HepG2 (cell line): ENCODE data around the gene RNF213. TPM values are rescaled to one million over a fixed set of nuclear protein-coding genes. Genes with fewer than 3 reads are reported as not detected.

Source experiments
- IRF2 ChIP-seq: IDR thresholded peaks from 2 replicates; pipeline ENCODE4 v1.6.1; 2018; ENCODE audit warnings: missing genetic modification reagents, missing compliant biosample characterization
- MTA3 ChIP-seq: sonication (generic); formaldehyde crosslinking; IDR thresholded peaks from 2 replicates; pipeline ENCODE4 v1.4.0; 2020; ENCODE audit warnings: missing genetic modification reagents
- PATZ1 ChIP-seq: sonication (generic); formaldehyde crosslinking; IDR thresholded peaks from 2 replicates; pipeline ENCODE4 v1.4.0; 2020; ENCODE audit warnings: missing genetic modification reagents
- SMARCE1 ChIP-seq: fragments of 450-650 bp; IDR thresholded peaks from 2 replicates; pipeline ENCODE4 v1.6.1; 2017; ENCODE audit warnings: borderline replicate concordance
- ZNF407 ChIP-seq: sonication (generic); formaldehyde crosslinking; IDR thresholded peaks from one replicate; pipeline ENCODE4 v1.5.1; 2020; ENCODE audit warnings: mild to moderate bottlenecking, missing genetic modification reagents; ENCODE audit errors: not compliant biosample characterization
- ZNF547 ChIP-seq: sonication (generic); formaldehyde crosslinking; IDR thresholded peaks from 2 replicates; pipeline ENCODE4 v1.5.1; 2020; ENCODE audit warnings: mild to moderate bottlenecking, missing genetic modification reagents
- ZNF839 ChIP-seq: sonication (generic); formaldehyde crosslinking; IDR thresholded peaks from 2 replicates; pipeline ENCODE4 v1.4.0; 2020; ENCODE audit warnings: missing genetic modification reagents, mild to moderate bottlenecking, borderline replicate concordance
- polyA plus RNA-seq, 8 experiments: library from polyadenylated mRNA; depleted of rRNA in 3 of 8; stranded (reverse) in 7 of 8; unstranded in 1 of 8; fragments of >200 nt; fragmentation: Illumina TruSeq in 4 of 8; extraction: Trizol in 4 of 8; gene quantifications; 2 replicates each; pipeline versions ENCODE4 v1.2.1 to v1.2.3, GENCODE V29; 2011 to 2016; ENCODE audit warnings: low read depth in 4 of 8, missing spikeins in 1 of 8, mixed read lengths in 1 of 8; ENCODE audit not compliant: insufficient read depth in 1 of 8
- total RNA-seq, 5 experiments: library from RNA; depleted of rRNA; stranded (reverse); fragments of >200 nt; fragmentation: Illumina TruSeq; extraction: Trizol; gene quantifications; 2 replicates each; pipeline ENCODE4 v1.2.3, GENCODE V29; 2016; ENCODE audit warnings: low read depth in 1 of 5

RNF213 gene
- total and polyA plus RNA-seq, 2 of the 13 experiments (the other 11 are each of a cell fraction or from before 2014, with no cell fraction given) = 38.6 to 38.7 TPM

GRCh38 chr17:80262291-80262690 is 1.6 kb downstream of the RNF213 start (continued):
- TF ChIP-seq ZNF407 (CRISPR knock-in tag) = no peak
- 0 out of 2 replicates have a peak, but pooled peaks have one; percentile 17 for TF ChIP-seq IRF2 (CRISPR knock-in tag)
- no peak for TF ChIP-seq SMARCE1
- no peak for TF ChIP-seq PATZ1 (CRISPR knock-in tag)
- TF ChIP-seq ZNF839 (CRISPR knock-in tag) = no peak
- no peak for TF ChIP-seq MTA3 (CRISPR knock-in tag)
- TF ChIP-seq ZNF547 = no peak
